Mononuclear cell (primary cell): ENCODE results near the gene MYO18A. TPM values are rescaled to one million over a fixed set of nuclear protein-coding genes. Genes with fewer than 3 reads are reported as not detected.

Experiments
- H3K27me3 ChIP-seq: 2 replicates; pipeline ENCODE4 v1.6.0; 2011; ENCODE audit warnings: low read length, control low read depth; ENCODE audit not compliant: insufficient read depth
- H3K4me1 ChIP-seq: 2 replicates; pipeline ENCODE4 v1.5.1; 2011; ENCODE audit warnings: mild to moderate bottlenecking, low read length, control low read depth; ENCODE audit not compliant: insufficient read depth
- H3K4me3 ChIP-seq: 2 replicates; pipeline ENCODE4 v1.5.1; 2011; ENCODE audit warnings: mild to moderate bottlenecking, low read length, moderate library complexity
- H3K9me3 ChIP-seq: 2 replicates; pipeline ENCODE4 v1.5.1; 2011; ENCODE audit warnings: low read depth, mild to moderate bottlenecking, control low read depth, low read length
- total RNA-seq: library from RNA; depleted of rRNA; stranded (reverse); fragments of >200 nt; gene quantifications from one replicate; pipeline ENCODE4 v1.2.3, GENCODE V29; 2012

The MYO18A gene
- total RNA-seq, 1 donor, result 40.1 TPM

GRCh38 chr17:29034510-29034909 is 145.7 kb downstream of the MYO18A start:
- Histone ChIP-seq H3K4me1 (peaks cover 24% of the 10 kb centered on the region), H3K4me3 (no peak overlapping the region), H3K9me3 (no peaks in the 10 kb centered on the region), H3K27me3 (peaks cover 19% of the 10 kb centered on the region)

GRCh38 chr17:29032857-29033197 is 147.4 kb downstream of the MYO18A start:
- Histone ChIP-seq H3K4me3 (no peak overlapping the region), H3K4me1 (peaks cover 24% of the 10 kb centered on the region), H3K27me3 (peaks cover 15% of the 10 kb centered on the region)

GRCh38 chr17:29032013-29032856 is 148.0 kb downstream of the MYO18A start:
- Histone ChIP-seq H3K9me3 (no peaks in the 10 kb centered on the region), H3K4me1 (peaks cover 24% of the 10 kb centered on the region), H3K27me3 (peaks cover 15% of the 10 kb centered on the region), H3K4me3 (no peak overlapping the region)

More at GRCh38 chr17:29032857-29033197, 147.4 kb downstream of the MYO18A start:
- no peaks in the 10 kb centered on the region for H3K9me3 ChIP-seq

- no peaks in the 10 kb centered on the region for H3K9me3 ChIP-seq
- peaks cover 15% of the 10 kb centered on the region for H3K27me3 ChIP-seq
- peaks cover 24% of the 10 kb centered on the region for H3K4me1 ChIP-seq
- no peak overlapping the region for H3K4me3 ChIP-seq
Observed at GRCh38 chr17:29031488-29031887, 148.7 kb downstream of the MYO18A start.

GRCh38 chr17:29024316-29024952 is 155.8 kb downstream of the MYO18A start:
- Histone ChIP-seq H3K9me3 (no peaks in the 10 kb centered on the region), H3K27me3 (peaks cover 17% of the 10 kb centered on the region), H3K4me1 (peaks cover 8% of the 10 kb centered on the region), H3K4me3 (no peak overlapping the region)

- Histone ChIP-seq H3K9me3 (no peaks in the 10 kb centered on the region), H3K27me3 (peaks cover 35% of the 10 kb centered on the region), H3K4me1 (peaks cover 9% of the 10 kb centered on the region)
Observed at GRCh38 chr17:29022074-29022473, 158.1 kb downstream of the MYO18A start.

GRCh38 chr17:29021226-29021625 is 159.0 kb downstream of the MYO18A start:
- peaks cover 9% of the 10 kb centered on the region for H3K4me1 ChIP-seq
- H3K27me3 ChIP-seq, result peaks cover 37% of the 10 kb centered on the region
- H3K4me3 ChIP-seq, result no peak overlapping the region
- H3K9me3 ChIP-seq, result no peaks in the 10 kb centered on the region

More at GRCh38 chr17:29022074-29022473, 158.1 kb downstream of the MYO18A start:
- H3K4me3 ChIP-seq, result no peak overlapping the region

Other genes with a start within 250 kb of the MYO18A start
- gene PHF12, start 228.9 kb downstream of the MYO18A start, total RNA-seq, result 102 TPM
- gene SEZ6, start 174.4 kb downstream of the MYO18A start, total RNA-seq, result 0.94 TPM
- 2.9 TPM for gene PIPOX, start 137.3 kb downstream of the MYO18A start, total RNA-seq
- not detected for gene CRYBA1, start 66.5 kb upstream of the MYO18A start, total RNA-seq
- 99.6 TPM for gene NUFIP2, start 113.8 kb upstream of the MYO18A start, total RNA-seq
- 23.4 TPM for gene TAOK1, start 210.0 kb upstream of the MYO18A start, total RNA-seq